Activated gamma-delta T cell (primary cell): ENCODE measurements around the gene UNC13C.

Experiments
- DNase-seq: peaks from one replicate; lab custom pipeline; 2025; lab: John Stamatoyannopoulos, UW

UNC13C gene

DNA sequence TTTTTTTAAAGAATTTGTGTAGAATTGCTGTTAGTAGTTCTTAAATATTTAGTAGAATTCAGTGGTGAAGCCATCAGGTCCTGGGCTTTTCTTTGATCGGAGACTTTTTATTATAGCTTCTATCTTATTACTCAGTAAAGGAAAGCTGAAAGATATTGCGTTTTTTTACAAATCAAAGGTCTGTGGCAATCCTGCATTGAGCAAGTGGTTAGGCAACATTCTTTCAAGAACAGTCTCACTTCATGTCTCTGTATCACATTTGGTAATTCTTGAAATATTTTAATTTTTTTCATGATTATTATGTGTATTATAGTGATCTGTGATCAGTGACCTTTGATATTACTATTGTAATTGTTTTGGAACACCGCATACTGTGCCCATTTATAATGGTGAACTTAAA lies 140.8 kb downstream of the UNC13C start:
- DNase-seq: no peak

DNA sequence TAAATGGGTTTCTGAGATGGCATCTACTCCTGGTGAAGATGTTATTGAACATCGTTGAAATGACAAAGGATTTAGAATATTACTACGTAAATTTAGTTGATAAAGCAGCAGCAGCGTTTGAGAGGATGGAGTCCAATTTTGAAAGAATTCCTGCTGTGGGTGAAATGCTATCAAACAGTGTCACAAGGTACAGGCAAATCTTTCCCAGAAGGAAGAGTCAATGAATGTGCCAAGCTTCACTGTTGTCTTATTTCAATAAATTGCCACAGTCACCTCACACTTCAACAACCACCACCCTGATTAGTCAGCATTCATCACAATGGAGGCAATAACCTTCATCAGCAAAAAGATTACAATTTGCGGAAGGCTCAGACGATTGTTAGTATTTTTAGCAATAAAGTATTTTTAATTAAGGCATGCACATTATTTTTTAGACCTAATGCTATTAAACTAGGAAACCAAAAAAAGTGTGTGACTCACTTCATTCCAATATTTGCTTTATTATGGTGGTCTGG lies 142.8 kb downstream of the UNC13C start:
- DNase-seq: no peak

- no peak for DNase-seq
Observed at GRCh38 chr15:54127574-54127973, 149.3 kb downstream of the UNC13C start.

DNA sequence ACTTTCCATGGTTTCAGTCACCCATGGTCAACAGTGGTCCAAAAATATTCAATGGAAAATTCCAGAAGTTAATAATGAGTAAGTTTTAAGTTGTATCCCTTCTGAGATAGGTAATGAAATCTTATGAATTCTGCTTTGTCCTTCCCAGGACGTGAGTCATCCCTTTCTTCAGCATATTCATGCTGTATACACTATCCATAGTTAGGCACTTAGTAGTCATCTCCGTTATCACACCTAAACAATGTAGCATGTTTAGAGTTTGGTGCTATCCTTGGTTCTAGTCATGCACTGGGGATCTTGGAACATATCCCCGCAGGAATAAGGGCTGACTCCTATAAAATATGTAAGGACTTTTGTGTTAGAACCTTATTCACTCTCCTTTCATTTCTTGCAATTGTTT lies 153.2 kb downstream of the UNC13C start:
- no peak for DNase-seq

GRCh38 chr15:54149115-54149531 lies 170.9 kb downstream of the UNC13C start:
- DNase-seq: no peak

- no peak for DNase-seq
Observed at GRCh38 chr15:54150255-54150654, 172.0 kb downstream of the UNC13C start.

DNA sequence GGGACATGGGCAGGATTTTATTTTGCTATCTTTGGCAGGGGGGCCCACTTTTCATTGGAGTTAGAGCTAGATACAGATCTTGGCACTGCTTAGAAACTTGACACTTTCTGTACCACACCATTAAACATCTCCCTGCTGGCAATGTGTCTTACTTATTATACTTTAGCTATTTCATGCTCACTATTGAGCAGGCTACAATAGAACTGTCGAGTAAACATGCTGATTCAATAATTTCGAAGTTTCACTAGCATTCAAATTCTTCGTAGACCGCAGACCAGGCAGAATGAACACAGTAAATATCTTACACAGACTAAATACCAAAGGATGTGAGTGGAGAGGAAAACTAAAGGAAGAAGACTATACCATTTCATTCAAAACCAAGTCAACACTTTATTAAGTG lies 180.8 kb downstream of the UNC13C start:
- DNase-seq: no peak

DNA sequence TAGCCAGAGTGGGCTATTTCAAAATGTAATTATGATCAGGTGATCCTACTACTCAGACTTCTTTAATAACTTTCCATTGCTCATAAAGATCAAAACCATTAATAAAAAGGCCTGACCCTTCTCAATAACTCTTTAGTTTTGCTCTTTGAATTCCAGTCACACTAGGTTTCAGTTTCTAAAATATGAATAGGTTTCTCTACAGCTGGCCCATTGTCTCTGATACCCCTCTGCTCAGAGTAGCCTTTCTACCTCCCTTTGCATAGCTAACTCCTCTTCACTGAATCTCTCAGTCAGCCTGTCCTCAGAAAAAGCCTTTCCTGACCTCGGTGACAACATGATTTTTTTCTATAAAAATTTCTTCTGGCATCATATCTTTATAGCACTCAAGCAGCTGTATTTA lies 209.1 kb downstream of the UNC13C start:
- no peak for DNase-seq

DNA sequence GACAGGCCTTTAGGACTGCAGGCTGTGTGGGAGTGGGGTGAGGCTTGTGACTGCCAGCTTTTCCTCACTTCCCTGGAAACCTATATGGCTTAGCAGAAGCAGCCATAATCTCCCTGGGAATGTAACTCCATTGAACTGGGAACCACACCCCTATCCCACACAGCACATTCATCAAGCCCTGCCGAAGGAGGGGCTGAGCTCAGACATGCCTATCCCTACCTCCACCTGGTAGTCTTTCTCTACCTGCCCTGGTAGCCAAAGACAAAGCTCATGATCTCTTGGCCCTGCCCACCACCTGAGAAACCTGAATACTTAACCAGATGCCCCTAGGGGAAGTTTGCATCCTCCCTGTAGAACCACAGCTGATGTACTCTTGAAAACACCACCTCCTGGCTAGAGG lies 219.8 kb downstream of the UNC13C start:
- no peak for DNase-seq

DNA sequence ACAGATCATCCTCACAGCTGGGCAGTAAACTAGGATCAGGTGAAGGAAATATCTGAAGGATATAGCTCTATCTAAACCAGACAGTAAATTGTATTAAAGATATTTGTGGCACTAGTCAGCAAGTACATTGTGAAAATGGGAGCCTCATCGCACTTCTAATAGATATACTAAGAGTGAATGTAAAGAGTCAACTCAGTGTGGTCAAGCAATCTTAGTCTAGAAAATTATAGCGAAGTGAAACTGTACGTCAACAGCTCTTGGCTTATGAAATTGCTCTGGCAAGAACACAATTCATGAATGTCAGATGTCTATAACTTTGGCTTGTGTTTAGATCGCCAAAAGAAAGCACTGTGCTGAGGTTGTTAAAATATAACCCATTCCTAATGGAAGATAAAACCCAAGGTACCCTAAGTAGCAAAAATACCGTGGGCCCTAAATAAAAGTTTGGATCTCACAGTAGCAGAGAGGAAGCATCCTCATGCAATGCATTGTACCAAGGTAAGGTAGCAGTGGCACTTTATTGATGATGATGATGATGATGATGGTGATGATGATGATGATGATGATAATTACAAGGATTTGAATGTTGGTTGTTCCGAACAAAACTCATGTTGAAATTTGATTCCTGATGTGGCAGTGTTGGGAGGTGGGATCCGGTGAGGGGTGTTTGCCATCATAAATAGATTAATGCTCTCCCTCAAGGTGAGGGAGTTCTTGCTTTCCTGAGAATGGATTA lies 228.5 kb downstream of the UNC13C start:
- DNase-seq: no peak

- no peak for DNase-seq
Observed at GRCh38 chr15:54208786-54209185, 230.5 kb downstream of the UNC13C start.

GRCh38 chr15:54212635-54213034 lies 234.4 kb downstream of the UNC13C start:
- no peak for DNase-seq

GRCh38 chr15:54226455-54226854 lies 248.2 kb downstream of the UNC13C start:
- DNase-seq: no peak

DNA sequence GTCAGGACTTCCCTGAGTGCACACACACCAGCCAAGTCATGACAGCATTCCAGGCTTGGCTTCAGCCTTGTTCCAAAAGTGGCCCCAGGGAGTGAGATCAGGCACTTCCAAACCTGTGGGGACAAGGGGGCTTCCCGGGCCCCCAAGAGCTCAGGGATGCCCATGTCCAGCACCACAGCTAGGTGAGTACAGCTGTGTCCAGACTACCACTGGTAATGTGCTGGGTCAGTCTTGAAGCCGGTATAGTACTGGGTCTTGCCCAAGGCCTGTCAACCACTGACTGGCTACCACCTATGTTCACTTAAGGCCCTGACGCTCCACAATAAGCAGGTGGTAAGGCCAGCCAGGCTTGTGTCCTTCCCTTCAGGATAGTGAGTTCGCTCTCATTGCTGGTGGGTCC lies 249.3 kb downstream of the UNC13C start:
- no peak for DNase-seq

DNA sequence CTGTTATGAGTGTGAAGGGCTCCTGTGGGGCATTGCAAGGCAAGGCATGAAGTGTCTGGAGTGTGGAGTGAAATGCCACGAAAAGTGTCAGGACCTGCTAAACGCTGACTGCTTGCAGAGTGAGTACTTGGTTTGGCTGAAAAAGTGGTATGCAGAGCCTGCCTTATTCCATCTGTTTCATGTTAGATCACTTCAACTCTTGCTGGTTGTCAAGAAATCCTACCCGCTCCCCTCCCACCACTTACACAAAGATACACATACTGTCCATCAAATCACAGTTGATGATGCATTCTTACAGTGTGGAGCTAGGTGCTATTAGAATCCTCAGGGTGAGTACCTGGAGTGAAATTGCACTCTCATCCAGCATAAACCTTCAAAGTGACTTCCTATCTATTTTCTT lies 272.1 kb downstream of the UNC13C start:
- DNase-seq: no peak

DNA sequence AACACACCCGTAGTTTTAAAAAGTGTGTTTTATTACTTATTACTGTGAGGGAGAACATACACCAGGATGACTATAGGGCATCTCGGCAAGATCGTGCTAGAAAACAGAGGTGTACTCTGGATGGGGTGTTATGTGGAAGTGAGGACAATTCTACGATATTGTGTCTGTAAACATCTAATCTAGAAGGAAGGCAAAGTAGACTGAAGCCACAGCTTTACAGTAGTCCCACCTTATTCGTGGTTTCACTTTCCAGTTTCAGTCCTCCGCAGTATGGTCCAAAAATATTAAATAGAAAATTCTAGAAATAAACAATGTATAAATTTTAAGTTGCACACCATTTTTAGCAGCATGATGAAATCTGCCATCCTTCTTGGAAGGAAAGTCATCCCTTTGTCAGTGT lies 277.9 kb downstream of the UNC13C start:
- DNase-seq: no peak

DNA sequence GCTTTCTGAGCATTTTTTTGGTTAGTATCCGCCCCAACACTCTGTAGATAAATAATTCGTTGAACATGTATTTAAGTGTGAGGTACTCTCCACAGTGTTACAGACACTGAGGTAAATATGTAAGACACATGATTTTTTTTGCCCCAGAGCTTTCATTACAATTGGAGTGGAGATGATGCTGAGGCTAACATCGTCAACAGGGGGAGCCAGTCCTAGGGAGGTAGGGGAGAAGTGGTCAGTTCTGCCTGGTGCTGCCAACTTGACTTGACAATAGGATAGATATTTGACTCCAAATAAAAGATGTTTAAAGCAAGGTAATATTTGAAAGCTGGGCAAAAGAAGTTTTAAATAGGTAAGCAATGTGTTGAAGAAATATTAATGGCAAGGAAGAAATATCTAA lies 295.7 kb downstream of the UNC13C start:
- no peak for DNase-seq

DNA sequence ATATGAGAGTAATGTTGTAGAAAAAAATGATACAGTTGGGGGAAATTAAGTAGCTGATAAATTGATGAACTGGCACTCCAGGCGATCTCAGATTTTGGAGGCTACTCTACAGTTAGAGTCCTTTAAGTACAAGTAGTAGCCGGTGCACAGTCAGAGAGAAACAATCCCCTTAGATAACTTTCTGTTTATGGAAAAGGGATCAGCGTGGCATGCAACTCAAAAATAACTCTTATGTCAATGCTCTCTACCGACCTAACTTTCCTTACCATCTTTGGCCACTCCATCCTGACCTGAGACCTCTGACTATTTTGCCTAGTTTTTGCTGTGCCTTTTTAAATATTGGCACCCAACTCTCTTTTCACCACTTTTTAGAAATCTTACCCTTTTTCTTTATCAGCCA lies 299.6 kb downstream of the UNC13C start:
- DNase-seq: no peak

GRCh38 chr15:54280726-54281125 lies 302.5 kb downstream of the UNC13C start:
- DNase-seq: no peak

GRCh38 chr15:54282228-54282836 lies 304.1 kb downstream of the UNC13C start:
- DNase-seq: no peak

DNA sequence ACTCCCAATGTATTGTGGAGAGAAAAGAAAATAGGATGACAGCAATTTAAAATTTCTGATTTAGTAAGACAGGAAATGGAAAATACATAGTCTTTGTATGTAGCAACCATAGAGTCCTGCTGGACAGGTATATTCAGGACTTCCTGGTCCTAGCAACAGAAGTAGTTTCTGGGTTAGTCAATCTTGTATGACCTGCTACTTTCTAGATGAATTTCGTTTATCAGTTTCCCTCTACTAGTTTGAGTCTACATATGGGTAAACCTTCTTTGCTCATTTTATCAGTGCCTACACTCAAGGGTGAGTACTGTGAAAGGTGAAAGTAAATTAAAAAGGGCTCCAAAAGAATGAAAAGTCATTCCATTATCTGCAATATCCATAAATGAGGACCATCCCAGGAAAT lies 309.8 kb downstream of the UNC13C start:
- DNase-seq: no peak

DNA sequence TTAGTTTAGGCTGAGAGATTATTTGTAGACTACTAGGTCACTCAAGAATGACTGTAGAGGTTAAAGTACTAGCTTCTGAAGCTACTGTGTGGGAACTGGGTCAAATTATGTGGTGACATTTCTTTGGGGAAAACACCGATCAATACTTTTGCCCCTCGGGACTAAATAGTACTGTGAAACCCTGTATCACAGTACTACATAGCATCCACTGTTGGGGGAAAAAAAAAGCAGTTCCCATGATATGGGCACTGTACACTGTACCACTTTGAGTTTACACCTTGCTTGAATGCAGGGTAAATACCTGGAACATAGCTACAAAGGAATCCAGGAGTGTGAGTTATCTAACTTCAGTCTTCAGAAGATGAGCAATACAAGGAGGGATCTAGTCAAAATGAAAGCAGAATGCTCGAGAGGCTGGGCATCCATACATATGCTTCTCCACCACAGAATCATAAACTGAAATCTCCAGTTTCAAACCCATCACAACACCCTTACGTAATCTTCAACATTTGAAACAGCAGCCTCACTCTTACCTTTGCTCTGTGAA lies 311.4 kb downstream of the UNC13C start:
- DNase-seq: no peak

- no peak for DNase-seq
Observed at GRCh38 chr15:54298396-54298795, 320.2 kb downstream of the UNC13C start.
